HG03060 (cell line): Measurements from ENCODE around the gene NSDHL.

ENCODE experiments used
- ATAC-seq: cut with Tn5 transposase; IDR thresholded peaks from one replicate; pipeline ENCODE4 v1.9.1; 2021; ENCODE audit warnings: low read depth, moderate number of reproducible peaks; ENCODE audit not compliant: unreplicated experiment

NSDHL gene

DNA sequence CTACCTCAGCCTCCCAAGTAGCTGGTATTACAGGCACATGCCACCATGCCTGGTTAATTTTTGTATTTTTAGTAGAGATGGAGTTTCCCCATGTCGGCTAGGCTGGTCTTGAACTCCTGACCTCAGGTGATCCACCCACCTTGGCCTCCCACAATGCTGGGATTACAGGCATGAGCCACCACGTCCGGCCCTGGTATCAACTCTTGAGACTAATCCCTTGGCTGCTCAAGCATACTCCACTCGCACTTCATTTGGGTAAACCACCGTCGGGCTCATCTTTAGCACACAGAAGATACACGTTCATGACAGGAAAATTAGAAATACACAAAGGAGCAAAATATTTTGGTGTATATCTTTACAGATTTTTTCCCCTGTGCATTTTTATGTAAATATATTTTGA lies 79.2 kb downstream of the NSDHL start:
- peak; percentile 68 for ATAC-seq

DNA sequence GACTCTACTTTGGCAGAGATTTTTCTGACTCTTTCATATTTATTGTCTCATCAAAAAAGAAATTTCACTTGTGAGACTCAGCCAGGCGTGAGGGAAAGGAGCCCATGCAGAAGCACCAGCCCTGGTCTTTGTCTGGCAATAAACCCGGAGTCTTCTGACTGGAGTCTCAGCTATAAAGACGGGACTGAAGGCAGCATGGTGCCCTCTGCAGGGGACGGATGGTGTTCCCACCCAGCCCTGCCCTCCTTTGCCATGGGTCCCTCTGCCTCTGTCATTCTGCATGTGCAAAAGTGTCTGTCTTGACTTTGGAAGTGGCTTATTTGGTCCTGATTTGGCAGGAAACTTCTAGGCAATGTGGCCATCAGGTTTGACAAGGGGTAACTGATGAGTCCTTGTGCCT lies 81.2 kb downstream of the NSDHL start:
- ATAC-seq: no peak

DNA sequence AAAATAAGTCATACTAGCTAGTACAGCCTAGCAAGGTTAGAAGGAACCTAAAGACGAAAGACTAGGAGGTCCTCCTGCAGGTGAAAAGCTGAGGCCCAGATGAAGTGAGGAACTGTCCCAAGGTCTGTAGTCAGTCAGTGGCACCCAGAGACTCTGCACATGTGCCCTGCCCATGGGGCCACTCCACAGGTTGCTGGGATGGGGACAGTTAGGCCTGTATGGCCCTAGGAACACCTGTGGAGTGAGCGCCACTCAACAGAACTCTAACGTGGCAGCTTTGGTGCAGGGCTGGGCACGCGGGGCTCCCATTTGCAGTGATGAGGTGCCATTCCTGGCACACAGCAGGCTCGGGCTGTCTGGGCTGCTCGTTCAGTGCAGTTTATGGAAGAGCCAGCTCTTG lies 81.8 kb downstream of the NSDHL start:
- ATAC-seq: no peak

DNA sequence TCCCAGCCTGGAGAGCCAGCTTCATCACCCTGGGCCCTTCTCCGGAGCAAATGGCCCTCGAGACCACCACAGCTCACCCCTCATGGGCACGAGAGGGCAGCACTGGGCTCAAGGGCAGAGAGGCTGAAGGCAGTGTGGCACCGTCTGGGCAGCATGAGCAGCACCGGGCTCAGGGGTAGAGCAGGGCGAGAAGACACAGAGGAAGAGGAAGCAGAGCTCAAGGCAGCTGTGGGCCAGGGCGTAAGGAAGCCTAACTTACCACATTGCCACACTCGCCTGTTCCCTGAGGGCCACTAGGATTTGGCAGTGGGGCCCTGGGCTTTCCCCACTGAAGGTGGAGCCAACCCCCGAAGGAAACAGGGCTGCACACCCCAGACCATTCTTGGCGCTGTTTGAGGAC lies 82.5 kb downstream of the NSDHL start:
- no peak for ATAC-seq

DNA sequence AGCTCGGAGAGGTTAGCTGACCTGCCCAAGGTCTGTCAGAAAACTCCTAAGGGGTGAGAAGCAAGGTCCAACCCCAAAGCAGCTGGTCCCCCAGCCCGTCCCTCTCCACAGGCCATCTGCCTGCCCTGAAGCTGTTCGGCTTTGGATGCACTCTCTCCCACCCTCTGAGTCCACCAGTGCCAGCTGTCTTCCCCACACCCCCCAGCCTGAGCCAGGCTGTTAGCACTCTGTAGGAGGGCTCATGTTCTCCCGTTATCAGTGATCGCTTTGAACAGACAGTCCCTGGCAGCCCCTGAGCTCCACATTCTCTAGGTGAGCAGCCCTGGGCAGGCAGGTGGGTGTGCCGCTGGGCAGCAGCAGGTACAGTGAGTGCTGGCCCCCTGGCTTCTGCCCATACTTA lies 83.0 kb downstream of the NSDHL start:
- ATAC-seq: no peak

DNA sequence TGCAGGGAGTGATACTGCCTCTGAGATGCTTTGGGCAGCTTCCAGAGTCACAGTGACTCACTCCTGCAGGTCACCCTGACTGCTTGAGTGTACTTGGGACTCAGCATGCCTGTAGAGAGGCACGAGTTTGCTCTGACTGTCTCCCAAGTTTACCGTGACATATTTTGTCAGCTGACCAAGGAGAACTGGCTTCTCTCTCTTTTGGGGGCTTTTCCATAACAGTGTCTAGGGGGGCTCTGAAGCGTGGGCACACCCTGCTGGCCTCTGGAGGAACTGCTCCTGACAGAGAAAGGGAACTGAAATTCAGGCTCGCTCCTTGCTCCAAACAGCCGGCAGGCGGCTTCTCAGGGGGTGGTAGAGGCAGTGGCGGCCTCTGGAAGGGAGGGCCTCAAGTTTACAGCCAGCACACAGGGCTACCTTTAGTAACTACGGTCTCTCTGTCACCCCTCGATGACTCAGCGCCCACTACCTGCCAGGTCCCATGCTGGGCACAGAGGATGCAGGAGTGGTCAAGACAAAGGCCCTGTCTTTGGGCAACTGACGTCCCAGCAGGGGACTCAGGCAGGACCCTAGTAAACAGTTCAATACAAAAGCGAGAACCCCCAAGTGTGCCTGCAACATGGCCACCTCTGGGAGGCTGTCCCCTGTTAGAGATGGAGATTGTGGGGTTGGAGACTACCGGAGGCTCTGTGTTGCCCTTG lies 84.8 kb downstream of the NSDHL start:
- ATAC-seq: peak; percentile 68

DNA sequence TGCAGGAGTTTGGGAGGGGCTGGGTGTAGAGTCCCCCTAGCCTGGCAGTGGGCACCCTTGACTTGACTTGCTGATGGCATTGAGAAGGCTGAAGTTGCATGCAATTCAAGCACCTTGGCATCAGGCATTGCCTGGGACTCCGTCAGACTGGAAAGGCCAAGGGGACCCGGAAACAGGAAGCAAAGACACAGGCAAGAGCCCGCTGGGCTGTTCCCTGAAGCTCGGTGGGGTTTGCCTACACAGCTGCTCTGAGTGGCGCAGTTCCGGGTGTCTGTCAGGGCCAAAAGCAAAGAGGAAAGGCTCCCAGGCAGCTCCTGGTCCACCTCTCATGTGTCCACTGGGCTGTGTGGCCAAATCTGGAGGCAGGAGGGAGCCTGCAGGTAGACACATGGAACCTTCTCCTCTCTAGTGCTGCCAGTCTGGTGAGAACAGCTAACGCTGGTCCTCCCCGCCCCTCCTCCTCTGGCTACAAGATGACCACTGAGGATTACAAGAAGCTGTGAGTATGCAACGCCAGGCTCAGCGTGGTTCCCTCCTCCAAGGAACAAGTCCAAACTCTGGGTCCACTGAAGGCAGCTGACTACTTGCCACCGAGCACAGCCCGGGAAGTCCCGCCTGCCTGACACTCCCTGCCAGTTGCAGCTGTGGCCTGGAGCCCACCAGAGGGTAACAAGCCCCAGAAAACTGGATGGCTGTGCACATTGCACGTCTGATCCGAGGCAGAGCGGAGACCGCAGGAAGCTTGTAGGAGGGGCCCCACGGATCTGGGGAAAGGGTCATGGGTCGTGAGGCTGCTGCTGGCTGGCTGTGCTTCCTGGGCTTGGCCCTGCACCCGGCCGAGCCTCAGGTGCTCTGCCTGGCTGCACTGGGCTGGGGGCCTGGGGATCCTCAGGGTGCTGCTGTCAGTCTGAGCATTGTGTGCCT lies 87.1 kb downstream of the NSDHL start:
- ATAC-seq: no peak

DNA sequence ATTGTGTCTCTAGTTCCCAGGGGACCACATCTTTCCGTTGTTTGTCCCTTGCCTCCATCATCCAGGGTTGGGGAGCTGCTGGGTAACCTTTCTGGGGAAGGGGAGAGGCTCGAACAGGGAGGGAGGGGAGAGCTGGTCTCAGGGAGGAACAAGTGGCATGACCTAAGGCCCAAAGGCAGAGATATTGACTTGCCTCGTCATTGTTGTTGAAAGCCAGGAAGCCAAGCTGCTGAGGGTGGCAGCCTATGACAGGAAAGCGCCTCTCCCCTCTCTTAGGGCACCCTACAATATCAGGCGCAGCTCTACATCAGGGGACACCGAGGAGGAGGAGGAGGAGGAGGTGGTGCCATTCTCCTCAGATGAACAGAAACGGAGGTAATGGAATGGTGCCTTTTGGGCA lies 87.8 kb downstream of the NSDHL start:
- ATAC-seq: no peak
